H9 (cell line): Measurements from ENCODE around the gene NUP37. TPM values are rescaled to one million over a fixed set of nuclear protein-coding genes. Genes with fewer than 3 reads are reported as not detected.

Experiments used
- DNase-seq: peaks from one replicate; pipeline ENCODE4 v3.0.0-alpha.2; 2017
- H2AFZ ChIP-seq: one replicate; pipeline ENCODE4 v1.6.1; 2013; ENCODE audit warnings: mild to moderate bottlenecking, low read length, control low read depth, moderate library complexity
- H2AK5ac ChIP-seq: 2 replicates; pipeline ENCODE4 v1.6.1; 2013; ENCODE audit warnings: low read length, control low read depth, mixed read lengths; ENCODE audit not compliant: insufficient read length
- H2BK120ac ChIP-seq: one replicate; pipeline ENCODE4 v1.6.1; 2013; ENCODE audit warnings: low read depth, mild to moderate bottlenecking, low read length, control low read depth, inconsistent platforms; ENCODE audit not compliant: poor library complexity, severe bottlenecking
- H2BK12ac ChIP-seq: 2 replicates; pipeline ENCODE4 v1.6.1; 2013; ENCODE audit warnings: low read length, control low read depth, mixed read lengths, low read depth; ENCODE audit not compliant: insufficient read length
- H2BK15ac ChIP-seq: 2 replicates; pipeline ENCODE4 v1.6.1; 2013; ENCODE audit warnings: low read depth, low read length, control low read depth
- H2BK20ac ChIP-seq: one replicate; pipeline ENCODE4 v1.6.1; 2013; ENCODE audit warnings: low read depth, mild to moderate bottlenecking, low read length, control low read depth, inconsistent platforms; ENCODE audit not compliant: poor library complexity, severe bottlenecking
- H2BK5ac ChIP-seq: 2 replicates; pipeline ENCODE4 v1.6.1; 2013; ENCODE audit warnings: low read length, control low read depth, mixed read lengths; ENCODE audit not compliant: insufficient read length
- H3K14ac ChIP-seq: 2 replicates; pipeline ENCODE4 v1.6.1; 2013; ENCODE audit warnings: low read length, control low read depth; ENCODE audit not compliant: insufficient read depth
- H3K18ac ChIP-seq: 2 replicates; pipeline ENCODE4 v1.6.1; 2013; ENCODE audit warnings: low read depth, mild to moderate bottlenecking, mixed read lengths, low read length, control low read depth; ENCODE audit not compliant: insufficient read length
- H3K23ac ChIP-seq: 2 replicates; pipeline ENCODE4 v1.6.1; 2013; ENCODE audit warnings: low read length, control low read depth, mixed read lengths, low read depth; ENCODE audit not compliant: insufficient read length
- H3K23me2 ChIP-seq: 2 replicates; pipeline ENCODE4 v1.6.1; 2013; ENCODE audit warnings: low read depth, mild to moderate bottlenecking, mixed read lengths, low read length, control low read depth; ENCODE audit not compliant: insufficient read length, poor library complexity, severe bottlenecking
- H3K27ac ChIP-seq: 2 replicates; pipeline ENCODE4 v1.5.1; 2013; ENCODE audit warnings: low read length, control low read depth, mixed read lengths, low read depth; ENCODE audit not compliant: insufficient read length
- H3K27me3 ChIP-seq: 2 replicates; pipeline ENCODE4 v1.6.1; 2013; ENCODE audit warnings: low read length, control low read depth, inconsistent platforms; ENCODE audit not compliant: insufficient read depth
- H3K4ac ChIP-seq: 2 replicates; pipeline ENCODE4 v1.6.1; 2013; ENCODE audit warnings: low read depth, mild to moderate bottlenecking, control low read depth, inconsistent platforms, low read length, moderate library complexity
- H3K4me1 ChIP-seq: 2 replicates; pipeline ENCODE4 v1.6.1; 2013; ENCODE audit warnings: low read length, control low read depth, inconsistent platforms; ENCODE audit not compliant: insufficient read depth
- H3K4me2 ChIP-seq: 2 replicates; pipeline ENCODE4 v1.6.1; 2013; ENCODE audit warnings: low read length, control low read depth, mixed read lengths; ENCODE audit not compliant: insufficient read length, insufficient read depth
- H3K56ac ChIP-seq: 2 replicates; pipeline ENCODE4 v1.6.1; 2013; ENCODE audit warnings: low read depth, mild to moderate bottlenecking, mixed read lengths, low read length, control low read depth; ENCODE audit not compliant: insufficient read length
- H3K79me1 ChIP-seq: 2 replicates; pipeline ENCODE4 v1.6.1; 2013; ENCODE audit warnings: low read depth, mild to moderate bottlenecking, moderate library complexity, low read length, control low read depth, inconsistent platforms; ENCODE audit not compliant: insufficient read depth, poor library complexity, severe bottlenecking
- H3K79me2 ChIP-seq: 2 replicates; pipeline ENCODE4 v1.6.1; 2013; ENCODE audit warnings: low read length, control low read depth, inconsistent platforms; ENCODE audit not compliant: insufficient read depth
- H3K9ac ChIP-seq: 2 replicates; pipeline ENCODE4 v1.6.1; 2013; ENCODE audit warnings: low read length, control low read depth, mixed read lengths; ENCODE audit not compliant: insufficient read length; ENCODE audit errors: extremely low read depth
- H3K9me3 ChIP-seq: one replicate; pipeline ENCODE4 v1.6.1; 2013; ENCODE audit warnings: low read depth, low read length, inconsistent platforms; ENCODE audit not compliant: control insufficient read depth
- H3T11ph ChIP-seq: one replicate; pipeline ENCODE4 v1.6.1; 2013; ENCODE audit warnings: mild to moderate bottlenecking, low read length, control low read depth, inconsistent platforms
- H4K20me1 ChIP-seq: one replicate; pipeline ENCODE4 v1.6.1; 2013; ENCODE audit not compliant: control insufficient read depth, insufficient read length, insufficient read depth
- H4K5ac ChIP-seq: 2 replicates; pipeline ENCODE4 v1.6.1; 2013; ENCODE audit warnings: low read depth, mild to moderate bottlenecking, mixed read lengths, low read length, control low read depth; ENCODE audit not compliant: insufficient read length
- H4K8ac ChIP-seq: replicated peaks from 2 replicates; pipeline ENCODE4 v1.6.1; 2013; ENCODE audit warnings: low read length, control low read depth, mixed read lengths, low read depth; ENCODE audit not compliant: insufficient read length
- H4K91ac ChIP-seq: 2 replicates; pipeline ENCODE4 v1.6.1; 2013; ENCODE audit warnings: low read depth, mild to moderate bottlenecking, moderate library complexity, mixed read lengths, low read length, control low read depth; ENCODE audit not compliant: insufficient read length
- H3K27ac Mint-ChIP-seq, 3 experiments: 2 replicates in 2 of 3; 3 replicates in 1 of 3; pipeline ENCODE4 v1.8.0; 2020 to 2021; ENCODE audit warnings: mixed read lengths in 3 of 3, mild to moderate bottlenecking in 1 of 3, moderate library complexity in 1 of 3
- H3K27me3 Mint-ChIP-seq: 2 replicates; pipeline ENCODE4 v1.8.0; 2021; ENCODE audit warnings: low read depth, mild to moderate bottlenecking, moderate library complexity, mixed read lengths
- H3K36me3 Mint-ChIP-seq, 3 experiments: 2 replicates in 2 of 3; 3 replicates in 1 of 3; pipeline ENCODE4 v1.8.0; 2020 to 2021; ENCODE audit warnings: low read depth in 3 of 3, mixed read lengths in 3 of 3; ENCODE audit not compliant: insufficient read depth in 1 of 3
- H3K4me1 Mint-ChIP-seq, 2 experiments: 2 replicates each; pipeline ENCODE4 v1.8.0; 2020; ENCODE audit warnings: mixed read lengths in 2 of 2
- H3K4me3 Mint-ChIP-seq, 2 experiments: 2 replicates in 1 of 2; 3 replicates in 1 of 2; pipeline ENCODE4 v1.8.0; 2020 to 2021; ENCODE audit warnings: mild to moderate bottlenecking in 2 of 2, mixed read lengths in 2 of 2, moderate library complexity in 1 of 2
- H3K9me3 Mint-ChIP-seq, 2 experiments: 2 replicates in 1 of 2; 3 replicates in 1 of 2; pipeline ENCODE4 v1.8.0; 2020; ENCODE audit warnings: mild to moderate bottlenecking in 2 of 2, mixed read lengths in 2 of 2, moderate library complexity in 1 of 2
- WGBS: extraction: QIAGEN DNeasy Blood & Tissue Kit; methylation state at CpG from one replicate; pipeline ENCODE4 v1.1.7; 2013; ENCODE audit warnings: missing lambda C conversion rate, low lambda C conversion rate, mixed read lengths; ENCODE audit not compliant: insufficient read length; ENCODE audit errors: extremely low coverage; 5-methylcytosine and 5-hydroxymethylcytosine counted together
- total RNA-seq: library from RNA; stranded (reverse); gene quantifications from 2 replicates; pipeline ENCODE4 v1.2.1, GENCODE V29; 2021
- TF ChIP-seq, protein P1 (sequence below): fragments of 200-600 bp; sonication (generic); conservative IDR thresholded peaks from 3 replicates; pipeline ENCODE4 v1.8.0; 2021; ENCODE audit warnings: antibody characterized with exemption, mild to moderate bottlenecking

The NUP37 gene
- total RNA-seq, 1 experiment from 2014 or later = 62.5 TPM

DNA sequence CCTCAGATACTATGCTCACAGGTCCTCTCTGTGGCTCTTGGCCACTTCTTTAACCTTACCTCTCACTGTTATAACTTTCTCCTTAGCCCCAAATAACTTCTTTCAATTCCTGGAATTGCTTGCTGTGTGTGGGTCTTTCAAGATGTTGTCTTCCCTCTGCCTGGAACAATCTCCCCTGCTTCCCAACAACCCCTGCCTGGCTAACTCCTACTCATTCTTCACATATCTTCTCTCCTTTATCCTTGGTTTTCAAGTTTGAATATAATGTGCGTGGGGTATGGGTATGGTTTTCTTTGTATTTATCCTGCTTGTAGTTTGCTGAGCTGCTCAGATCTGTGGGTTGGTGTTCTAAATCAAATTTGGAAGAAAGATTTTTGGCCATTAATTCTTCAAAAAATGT is 55.4 kb downstream of the NUP37 start:
- Histone ChIP-seq H3K27ac (no peak overlapping the region), H3K79me2 (no peaks in the 10 kb centered on the region), H2BK120ac (no peak overlapping the region), H3K79me1 (no peaks in the 10 kb centered on the region), H3K4me1 (no peaks in the 10 kb centered on the region), H2AFZ (no peak overlapping the region), H3K18ac (no peak overlapping the region), H3K27me3 (no peaks in the 10 kb centered on the region), H3K23me2 (no peaks in the 10 kb centered on the region), H3K4me2 (no peak overlapping the region), H2BK12ac (no peak overlapping the region), H2BK20ac (no peak overlapping the region), H2BK5ac (no peak overlapping the region), H4K5ac (no peak overlapping the region), H4K20me1 (no peaks in the 10 kb centered on the region), H3K56ac (no peak overlapping the region), H3K23ac (no peak overlapping the region), H3K14ac (no peak overlapping the region), H3K9me3 (no peaks in the 10 kb centered on the region), H3K9ac (no peak overlapping the region), H3T11ph (no peak overlapping the region), H4K8ac (no peak overlapping the region), H4K91ac (no peak overlapping the region), H3K4ac (no peak overlapping the region), H2BK15ac (no peak overlapping the region), H2AK5ac (no peak overlapping the region)
- WGBS = no CpG with 5 or more reads among the region's 1 CpG
- Mint-ChIP-seq H3K27ac (no peak overlapping the region), H3K4me3 (no peak overlapping the region), H3K4me1 (peaks cover 6 to 8% of the 10 kb centered on the region in 2 experiments; a peak in 3 of 4 replicates), H3K27me3 (no peaks in the 10 kb centered on the region), H3K36me3 (no peaks in the 10 kb centered on the region), H3K9me3 (no peaks in the 10 kb centered on the region)
- TF ChIP-seq, protein P1, sequence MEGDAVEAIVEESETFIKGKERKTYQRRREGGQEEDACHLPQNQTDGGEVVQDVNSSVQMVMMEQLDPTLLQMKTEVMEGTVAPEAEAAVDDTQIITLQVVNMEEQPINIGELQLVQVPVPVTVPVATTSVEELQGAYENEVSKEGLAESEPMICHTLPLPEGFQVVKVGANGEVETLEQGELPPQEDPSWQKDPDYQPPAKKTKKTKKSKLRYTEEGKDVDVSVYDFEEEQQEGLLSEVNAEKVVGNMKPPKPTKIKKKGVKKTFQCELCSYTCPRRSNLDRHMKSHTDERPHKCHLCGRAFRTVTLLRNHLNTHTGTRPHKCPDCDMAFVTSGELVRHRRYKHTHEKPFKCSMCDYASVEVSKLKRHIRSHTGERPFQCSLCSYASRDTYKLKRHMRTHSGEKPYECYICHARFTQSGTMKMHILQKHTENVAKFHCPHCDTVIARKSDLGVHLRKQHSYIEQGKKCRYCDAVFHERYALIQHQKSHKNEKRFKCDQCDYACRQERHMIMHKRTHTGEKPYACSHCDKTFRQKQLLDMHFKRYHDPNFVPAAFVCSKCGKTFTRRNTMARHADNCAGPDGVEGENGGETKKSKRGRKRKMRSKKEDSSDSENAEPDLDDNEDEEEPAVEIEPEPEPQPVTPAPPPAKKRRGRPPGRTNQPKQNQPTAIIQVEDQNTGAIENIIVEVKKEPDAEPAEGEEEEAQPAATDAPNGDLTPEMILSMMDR = no peak
- no peak for DNase-seq
